NCI-H128 (cell line): Measurements from ENCODE around the gene GALNT5.

ENCODE experiments used
- DNase-seq: peaks from one replicate; lab custom pipeline; 2025; ENCODE audit not compliant: unreplicated experiment; lab: John Stamatoyannopoulos, UW

The GALNT5 gene

GRCh38 chr2:157287160-157287559, 29.7 kb downstream of the GALNT5 start:
- no peak for DNase-seq

DNA sequence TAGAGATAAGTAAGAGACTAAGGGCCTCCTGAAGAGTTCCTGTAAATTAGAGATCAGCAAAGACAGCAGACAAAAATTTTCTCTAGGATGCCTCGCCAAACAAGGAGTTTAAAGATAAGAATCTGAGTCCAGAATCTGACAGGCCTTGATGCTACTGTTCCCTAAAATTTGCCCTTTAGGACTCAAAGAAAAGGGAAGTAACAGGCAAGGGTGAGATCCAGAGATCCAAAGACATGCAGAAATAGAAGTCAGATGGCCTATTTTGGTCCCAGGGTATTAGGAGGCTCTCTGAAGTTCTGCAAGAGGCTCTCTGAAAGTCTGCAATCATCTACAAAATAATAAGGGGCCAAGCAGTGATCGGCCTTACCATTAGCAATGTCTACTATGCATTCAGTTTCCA, 33.0 kb downstream of the GALNT5 start:
- DNase-seq: no peak

DNA sequence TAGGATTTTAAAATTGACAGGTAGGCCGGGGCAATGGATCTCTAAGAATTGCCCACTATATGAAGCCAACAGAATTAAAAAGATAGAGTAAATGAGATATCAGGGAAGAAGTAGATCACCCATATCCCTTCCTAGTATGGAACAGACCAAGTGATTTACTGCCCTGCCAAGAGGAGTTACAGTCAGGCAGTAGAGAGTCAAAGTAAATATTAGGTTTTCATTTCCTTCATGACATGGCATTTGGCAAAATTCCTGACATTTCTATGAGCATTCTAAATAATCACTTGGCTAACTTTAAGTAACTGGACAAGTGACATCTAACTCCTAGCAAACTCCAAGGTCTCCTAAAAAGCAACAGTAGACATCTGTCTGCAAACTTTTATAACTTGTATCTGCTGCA, 33.5 kb downstream of the GALNT5 start:
- no peak for DNase-seq

- no peak for DNase-seq
Measured at GRCh38 chr2:157292853-157293252, 35.3 kb downstream of the GALNT5 start.

GRCh38 chr2:157296490-157296889, 39.0 kb downstream of the GALNT5 start:
- DNase-seq: no peak

- no peak for DNase-seq
Measured at GRCh38 chr2:157296958-157297357, 39.5 kb downstream of the GALNT5 start.

- DNase-seq: no peak
Measured at GRCh38 chr2:157301307-157301706, 43.8 kb downstream of the GALNT5 start.

DNA sequence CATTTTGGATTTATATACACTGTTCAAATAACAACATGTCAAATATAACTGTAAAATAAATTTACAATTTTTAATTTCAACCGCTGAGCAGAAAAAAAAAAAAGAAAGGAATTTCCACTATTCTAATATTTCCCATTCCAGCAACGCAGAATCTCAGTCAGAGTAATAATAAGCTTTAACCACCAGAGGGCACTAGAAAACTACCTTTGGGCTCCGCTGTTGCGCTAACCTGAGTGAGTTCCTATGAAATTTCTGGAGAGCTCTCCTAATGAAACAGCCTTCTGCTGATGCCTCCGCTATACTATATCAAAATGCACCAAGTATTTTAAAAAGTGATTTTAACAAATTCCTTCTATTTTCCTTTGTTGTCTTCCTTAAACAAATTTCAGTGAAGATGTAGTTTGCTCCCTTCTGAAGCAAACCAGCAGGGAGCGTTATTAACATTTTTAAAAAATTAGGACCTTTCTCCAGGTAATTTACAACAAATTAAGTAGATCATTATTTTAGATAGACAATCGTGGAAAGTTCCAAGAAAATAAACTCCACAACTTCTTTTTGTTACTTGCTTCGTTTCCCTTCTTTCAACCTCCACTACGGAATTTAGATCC, 45.1 kb downstream of the GALNT5 start:
- peak; percentile 31 for DNase-seq

GRCh38 chr2:157303612-157304011, 46.1 kb downstream of the GALNT5 start:
- no peak for DNase-seq

GRCh38 chr2:157304811-157305722, 47.6 kb downstream of the GALNT5 start:
- no peak for DNase-seq

DNA sequence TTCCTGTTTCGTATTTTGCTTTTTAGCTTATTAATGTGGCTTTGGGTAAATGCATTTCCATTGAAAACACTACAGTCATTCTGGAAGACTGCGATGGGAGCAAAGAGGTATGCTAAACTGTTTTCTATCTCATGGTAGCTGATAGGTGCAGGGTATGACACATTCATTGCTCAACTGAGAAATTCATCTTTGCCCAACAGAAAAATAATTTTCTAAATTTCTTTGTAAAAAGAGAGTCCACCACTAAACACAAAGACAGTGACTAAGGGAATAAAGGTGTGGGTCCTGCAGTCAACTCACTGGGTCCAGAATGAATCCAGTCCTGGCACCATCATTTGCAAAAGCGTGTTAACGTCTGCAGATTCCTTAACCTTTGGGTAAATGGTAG, 48.2 kb downstream of the GALNT5 start:
- no peak for DNase-seq

DNA sequence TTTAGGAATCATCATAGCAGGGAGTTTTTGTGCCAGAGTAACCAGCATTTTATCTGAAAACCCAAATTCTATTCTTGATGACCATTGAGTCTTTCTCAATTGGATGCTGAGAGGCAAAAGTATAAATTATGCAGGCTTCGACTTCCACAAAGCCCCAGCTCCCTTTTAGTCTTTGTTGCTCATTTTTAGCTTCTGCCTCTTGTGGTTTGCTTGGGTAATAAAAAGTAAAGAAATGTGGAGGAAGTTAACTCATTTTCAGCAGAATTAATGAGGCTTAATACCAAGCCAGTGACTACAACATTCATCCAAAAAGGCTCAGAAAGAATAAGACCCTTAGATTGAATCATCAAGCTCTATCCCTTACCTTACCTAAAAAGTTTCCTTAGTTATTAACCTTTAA, 49.5 kb downstream of the GALNT5 start:
- no peak for DNase-seq

DNA sequence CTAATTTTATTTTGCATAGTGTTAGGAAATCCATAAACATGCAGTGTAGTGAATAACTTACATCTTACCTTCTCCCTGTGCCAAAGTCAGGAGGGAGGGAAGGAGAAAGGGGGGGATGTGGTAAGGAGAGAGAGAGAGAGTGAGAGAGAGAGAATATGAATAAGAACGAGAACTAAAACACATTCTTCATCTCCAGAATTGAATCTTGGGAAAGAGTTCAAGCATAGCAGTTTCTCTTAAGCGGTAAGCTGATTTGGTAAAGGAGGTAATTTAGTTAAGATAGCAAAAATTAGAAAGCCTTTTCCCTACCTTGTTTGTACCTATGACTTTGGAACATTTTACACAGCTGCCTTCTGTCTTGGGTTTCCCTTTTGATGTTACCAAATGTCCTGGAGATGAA, 52.4 kb downstream of the GALNT5 start:
- no peak for DNase-seq

GRCh38 chr2:157311706-157312105, 54.2 kb downstream of the GALNT5 start:
- DNase-seq: no peak

- no peak for DNase-seq
Measured at GRCh38 chr2:157312866-157313486, 55.5 kb downstream of the GALNT5 start.

GRCh38 chr2:157315901-157316300, 58.4 kb downstream of the GALNT5 start:
- no peak for DNase-seq

DNA sequence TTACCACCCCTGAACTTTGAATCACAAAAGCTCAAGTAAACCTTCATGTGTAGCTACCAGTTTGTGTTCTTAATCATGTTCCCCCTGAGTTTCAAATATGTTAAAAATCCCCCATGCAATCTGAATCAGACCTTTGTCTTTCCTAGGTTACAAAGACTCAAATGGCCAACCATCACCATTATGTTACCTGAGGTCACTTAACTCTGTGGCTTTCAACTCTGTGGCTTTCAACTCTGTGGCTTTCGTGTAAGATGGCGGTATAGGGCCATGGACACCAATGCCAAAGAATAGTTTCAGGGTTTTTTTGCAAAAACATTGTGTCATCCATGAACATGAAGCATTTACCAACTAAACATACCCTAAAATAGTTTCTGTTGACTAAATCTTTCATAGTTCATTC, 61.4 kb downstream of the GALNT5 start:
- no peak for DNase-seq

DNA sequence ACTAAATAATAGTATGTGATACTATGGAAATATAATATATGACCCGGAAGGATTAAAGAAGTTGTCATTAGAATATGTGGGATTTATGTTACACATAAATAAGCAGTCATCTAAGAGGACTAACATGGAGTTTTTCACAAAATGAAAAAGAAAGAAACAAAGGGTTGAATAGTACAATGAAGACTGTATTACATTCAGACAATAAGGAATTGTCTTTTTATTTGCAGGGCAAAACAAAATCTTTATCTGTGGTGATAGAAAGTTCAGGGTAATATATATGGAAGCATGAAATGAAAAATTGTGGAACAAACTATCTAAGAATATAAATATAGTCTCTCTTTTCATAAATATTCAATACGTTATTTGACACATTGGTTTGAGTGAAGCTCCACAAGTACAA, 62.3 kb downstream of the GALNT5 start:
- DNase-seq: no peak

- no peak for DNase-seq
Measured at GRCh38 chr2:157320409-157320808, 62.9 kb downstream of the GALNT5 start.

DNA sequence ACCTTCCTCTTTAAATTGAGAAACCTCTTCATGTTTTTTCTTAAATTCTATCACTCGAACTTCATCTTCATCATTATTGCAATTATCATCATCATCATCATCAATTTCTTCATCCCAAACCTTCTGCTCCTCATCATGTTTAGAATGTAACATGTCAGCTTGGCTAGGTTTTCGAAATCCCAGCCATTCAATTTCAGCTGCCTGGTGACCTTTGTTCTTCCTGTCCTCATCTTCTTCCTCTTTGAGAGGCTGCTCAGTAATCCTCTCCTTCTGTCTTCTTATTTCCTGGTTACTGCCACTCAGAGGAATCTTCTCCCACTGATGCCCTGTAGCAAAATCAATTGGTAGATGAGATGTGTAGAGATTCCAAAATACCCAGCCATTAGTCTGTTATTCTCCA, 64.0 kb downstream of the GALNT5 start:
- DNase-seq: no peak

- no peak for DNase-seq
Measured at GRCh38 chr2:157322432-157322831, 64.9 kb downstream of the GALNT5 start.

DNA sequence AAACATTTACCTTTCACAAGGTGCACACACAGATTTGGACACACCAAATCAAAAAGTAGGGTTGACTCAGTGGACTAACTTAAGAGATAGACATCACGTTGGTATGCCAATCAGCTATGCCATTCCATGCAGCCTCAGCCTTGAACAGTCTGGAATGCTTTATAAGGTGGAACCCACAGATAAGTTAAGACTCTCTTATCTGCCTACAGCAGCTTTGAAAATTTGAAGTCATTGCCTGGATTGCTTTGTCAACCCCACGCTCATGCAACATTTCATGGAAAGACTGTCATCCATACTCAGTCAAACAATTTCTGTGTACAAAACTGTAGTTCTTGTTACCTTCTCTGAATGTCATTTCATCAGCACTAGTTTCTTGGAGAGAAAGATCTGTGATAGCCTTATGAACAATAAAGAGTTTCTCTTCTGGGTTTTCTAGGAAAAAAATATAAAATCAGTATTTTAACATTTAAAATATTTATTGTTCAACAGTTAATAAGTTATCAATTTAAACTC, 66.9 kb downstream of the GALNT5 start:
- no peak for DNase-seq
